Measurements from ENCODE around the gene ATP5F1D. TPM values are rescaled to one million over a fixed set of nuclear protein-coding genes. Genes with fewer than 3 reads are reported as not detected.
A peak's percentile ranks its signal among the peaks of the same experiment; 100 is the strongest.

Gene ATP5F1D
- total and polyA plus RNA-seq, 5 donors from 2014 or later, result 124 to 236 (median 220) TPM

DNA sequence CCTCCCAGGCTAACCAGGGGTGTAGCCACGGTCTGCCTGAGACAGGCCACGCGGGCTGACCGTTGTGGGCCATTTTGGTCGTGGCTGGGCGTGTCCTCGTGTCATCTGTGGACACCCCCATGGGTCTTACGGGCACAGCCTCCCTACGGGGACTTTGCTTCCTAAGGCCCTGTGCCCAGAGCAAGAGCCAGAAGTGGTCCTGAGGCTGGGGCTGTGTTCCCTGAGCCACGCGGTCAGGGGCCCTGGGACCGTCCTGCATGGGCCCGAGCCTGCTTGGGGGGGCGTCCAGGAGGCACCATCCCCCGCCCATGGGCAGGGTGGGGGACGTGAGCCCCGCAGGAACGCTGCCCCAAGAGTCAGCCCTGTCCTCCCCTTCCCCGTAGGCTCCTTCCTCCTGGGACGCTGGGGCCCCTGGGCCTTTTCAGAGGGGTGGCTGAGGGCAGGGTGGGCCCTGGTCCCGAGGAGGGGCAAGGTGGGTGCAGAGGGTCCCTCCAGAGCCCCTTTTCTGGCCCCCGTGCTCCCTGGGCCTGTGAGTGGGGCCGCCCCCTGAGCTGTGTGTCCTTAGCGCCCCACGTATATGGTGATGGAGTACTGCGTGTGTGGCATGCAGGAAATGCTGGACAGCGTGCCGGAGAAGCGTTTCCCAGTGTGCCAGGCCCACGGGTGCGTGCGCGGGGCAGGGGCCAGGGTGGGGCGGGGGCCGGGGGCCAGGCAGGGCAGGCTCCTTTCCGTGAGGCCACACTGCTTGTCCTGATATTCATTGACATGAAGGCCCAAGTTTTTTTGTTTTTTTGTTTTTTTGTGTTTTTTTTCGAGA lies 22.6 kb upstream of the ATP5F1D start:
- no peak overlapping the region for H3K4me3 ChIP-seq (ENCODE audit: low read depth, low read length)
- no peak for DNase-seq
- no peaks in the 10 kb centered on the region for H3K9me3 Mint-ChIP-seq
- no peak overlapping the region for H3K27ac ChIP-seq (ENCODE audit: insufficient read depth, low read length, poor library complexity, severe bottlenecking)
- H3K4me1 Mint-ChIP-seq, result peaks cover 1 to 18% (median 7%) of the 10 kb centered on the region in 4 donors
- H3K9me3 ChIP-seq (ENCODE audit: control insufficient read depth in 2 of 2, low read length in 2 of 2), result no peaks in the 10 kb centered on the region
- H3K36me3 ChIP-seq (ENCODE audit: control insufficient read depth, insufficient read depth, low read length), result peaks cover 11% of the 10 kb centered on the region
- H3K27me3 ChIP-seq (ENCODE audit: control insufficient read depth, insufficient read depth, low read length), result no peaks in the 10 kb centered on the region
- H3K4me1 ChIP-seq (ENCODE audit: control insufficient read depth, insufficient read depth, low read length, poor library complexity, severe bottlenecking), result peaks cover 6% of the 10 kb centered on the region
- no peak overlapping the region for H3K27ac Mint-ChIP-seq
- peaks cover 1% of the 10 kb centered on the region for H3K27me3 Mint-ChIP-seq
- no peak for ATAC-seq (ENCODE audit: low read depth in 2 of 2)
- H3K36me3 Mint-ChIP-seq, result peaks cover under 1% of the 10 kb centered on the region
- no peak overlapping the region for H3K4me3 Mint-ChIP-seq

DNA sequence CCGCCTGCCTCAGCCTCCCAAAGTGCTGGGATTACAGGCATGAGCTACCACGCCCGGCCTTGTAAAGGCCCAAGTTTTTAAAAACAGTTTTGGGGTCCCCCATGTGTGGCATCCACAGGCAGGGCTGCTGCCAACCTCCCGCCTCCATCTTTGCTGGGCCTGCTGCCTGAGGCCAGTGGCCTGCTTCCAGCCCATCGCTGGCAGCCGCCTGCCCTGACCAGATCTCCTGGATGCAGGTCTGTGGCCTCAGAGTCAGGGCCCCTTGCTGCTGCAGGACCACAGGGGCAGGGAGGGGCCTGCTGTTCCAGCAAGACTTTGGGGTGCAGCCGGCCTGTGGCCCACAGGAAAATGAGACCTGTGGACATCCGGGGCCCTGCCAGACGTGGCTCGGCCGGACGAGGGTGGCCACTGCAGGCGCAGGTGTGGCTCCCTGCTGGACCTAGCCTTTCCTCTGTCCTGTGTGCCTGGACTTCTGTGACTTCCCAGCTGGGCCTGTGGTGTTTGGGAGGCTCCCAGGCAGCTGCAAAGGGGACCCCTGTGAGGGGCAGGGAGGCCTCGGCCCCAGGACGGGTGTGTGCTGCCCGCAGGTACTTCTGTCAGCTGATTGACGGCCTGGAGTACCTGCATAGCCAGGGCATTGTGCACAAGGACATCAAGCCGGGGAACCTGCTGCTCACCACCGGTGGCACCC lies 21.6 kb upstream of the ATP5F1D start:
- Histone ChIP-seq H3K36me3 (ENCODE audit: control insufficient read depth, insufficient read depth, low read length) (peaks cover 11% of the 10 kb centered on the region), H3K27me3 (ENCODE audit: control insufficient read depth, insufficient read depth, low read length) (no peaks in the 10 kb centered on the region)

DNA sequence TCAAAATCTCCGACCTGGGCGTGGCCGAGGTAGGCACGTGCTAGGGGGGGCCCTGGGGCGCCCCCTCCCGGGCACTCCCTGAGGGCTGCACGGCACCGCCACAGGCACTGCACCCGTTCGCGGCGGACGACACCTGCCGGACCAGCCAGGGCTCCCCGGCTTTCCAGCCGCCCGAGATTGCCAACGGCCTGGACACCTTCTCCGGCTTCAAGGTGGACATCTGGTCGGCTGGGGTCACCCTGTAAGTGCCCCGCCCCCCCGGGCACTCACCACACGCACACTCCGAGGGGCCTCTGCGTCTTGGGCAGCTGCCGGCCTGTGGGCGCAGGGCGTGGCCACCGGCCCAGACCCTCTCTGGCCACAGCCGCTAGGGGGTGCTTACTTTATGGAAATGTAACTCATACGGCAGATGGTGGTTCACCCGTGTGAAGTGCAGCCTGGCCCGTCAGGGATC lies 21.0 kb upstream of the ATP5F1D start:
- no peak overlapping the region for H3K4me3 ChIP-seq (ENCODE audit: low read depth, low read length)
- Mint-ChIP-seq H3K4me1 (peaks cover 0 to 13% (median 4%) of the 10 kb centered on the region in 4 donors), H3K27ac (no peak overlapping the region), H3K36me3 (no peaks in the 10 kb centered on the region), H3K27me3 (no peaks in the 10 kb centered on the region), H3K9me3 (no peaks in the 10 kb centered on the region), H3K4me3 (no peak overlapping the region)
- no peak for ATAC-seq (ENCODE audit: low read depth in 2 of 2)
- no peaks in the 10 kb centered on the region for H3K9me3 ChIP-seq (ENCODE audit: control insufficient read depth in 2 of 2, low read length in 2 of 2)
- H3K36me3 ChIP-seq (ENCODE audit: control insufficient read depth, insufficient read depth, low read length), result peaks cover 11% of the 10 kb centered on the region
- no peak overlapping the region for H3K27ac ChIP-seq (ENCODE audit: insufficient read depth, low read length, poor library complexity, severe bottlenecking)
- no peak for DNase-seq
- H3K4me1 ChIP-seq (ENCODE audit: control insufficient read depth, insufficient read depth, low read length, poor library complexity, severe bottlenecking), result no peaks in the 10 kb centered on the region
- H3K27me3 ChIP-seq (ENCODE audit: control insufficient read depth, insufficient read depth, low read length), result no peaks in the 10 kb centered on the region

More for the DNA sequence above, 21.6 kb upstream of the ATP5F1D start:
- Mint-ChIP-seq H3K9me3 (no peaks in the 10 kb centered on the region), H3K4me1 (peaks cover 0 to 13% (median 4%) of the 10 kb centered on the region in 4 donors), H3K27me3 (no peaks in the 10 kb centered on the region), H3K27ac (no peak overlapping the region), H3K36me3 (no peaks in the 10 kb centered on the region), H3K4me3 (no peak overlapping the region)
- H3K9me3 ChIP-seq (ENCODE audit: control insufficient read depth in 2 of 2, low read length in 2 of 2), result no peaks in the 10 kb centered on the region
- no peak for ATAC-seq (ENCODE audit: low read depth in 2 of 2)
- no peak overlapping the region for H3K27ac ChIP-seq (ENCODE audit: insufficient read depth, low read length, poor library complexity, severe bottlenecking)
- DNase-seq, result no peak
- H3K4me3 ChIP-seq (ENCODE audit: low read depth, low read length), result no peak overlapping the region
- H3K4me1 ChIP-seq (ENCODE audit: control insufficient read depth, insufficient read depth, low read length, poor library complexity, severe bottlenecking), result no peaks in the 10 kb centered on the region

DNA sequence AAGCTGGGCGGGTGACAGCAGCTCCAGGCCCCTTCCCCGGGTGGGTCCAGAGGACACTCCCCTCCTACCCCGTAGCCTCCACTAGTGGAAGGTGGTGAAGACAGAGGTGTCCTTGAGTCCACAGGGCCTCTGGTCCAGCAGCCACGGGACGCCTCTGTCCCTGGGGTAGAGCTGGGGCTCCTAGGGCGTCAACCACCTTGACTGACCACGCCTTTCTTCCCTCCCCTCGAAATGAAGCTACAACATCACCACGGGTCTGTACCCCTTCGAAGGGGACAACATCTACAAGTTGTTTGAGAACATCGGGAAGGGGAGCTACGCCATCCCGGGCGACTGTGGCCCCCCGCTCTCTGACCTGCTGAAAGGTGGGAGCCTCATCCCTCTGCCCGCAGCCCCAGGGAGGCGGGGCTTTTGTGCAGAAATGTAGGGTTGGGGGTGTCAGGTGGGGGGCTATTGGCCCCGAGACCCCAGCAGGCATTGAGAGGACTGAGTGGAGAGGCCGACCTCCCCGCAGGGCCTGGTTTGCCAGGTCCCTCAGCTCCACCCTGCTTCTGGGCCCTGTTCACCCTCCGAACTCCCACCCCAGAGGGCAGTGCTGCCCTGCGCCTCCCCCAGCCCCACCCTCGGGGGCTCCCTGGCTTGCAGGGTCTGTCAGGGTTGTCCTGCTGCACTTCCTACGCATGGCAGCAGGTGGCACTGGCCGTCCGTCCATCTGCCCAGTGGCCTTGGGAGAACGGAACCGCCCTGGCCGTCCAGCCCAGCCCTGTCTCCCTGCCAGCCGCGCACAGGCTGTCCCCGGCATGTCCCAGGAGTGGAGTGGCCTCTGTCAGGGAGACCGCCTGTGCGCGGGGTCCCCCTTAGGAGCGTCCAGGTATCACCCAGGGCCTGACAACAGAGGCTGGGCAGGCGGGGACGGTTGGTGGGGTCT lies 20.3 kb upstream of the ATP5F1D start:
- Histone ChIP-seq H3K27me3 (ENCODE audit: control insufficient read depth, insufficient read depth, low read length) (no peaks in the 10 kb centered on the region), H3K4me3 (ENCODE audit: low read depth, low read length) (no peak overlapping the region), H3K36me3 (ENCODE audit: control insufficient read depth, insufficient read depth, low read length) (peaks cover 7% of the 10 kb centered on the region), H3K27ac (ENCODE audit: insufficient read depth, low read length, poor library complexity, severe bottlenecking) (no peak overlapping the region), H3K9me3 (ENCODE audit: control insufficient read depth in 2 of 2, low read length in 2 of 2) (no peaks in the 10 kb centered on the region), H3K4me1 (ENCODE audit: control insufficient read depth, insufficient read depth, low read length, poor library complexity, severe bottlenecking) (no peaks in the 10 kb centered on the region)
- H3K27ac Mint-ChIP-seq, result no peak overlapping the region
- no peak for ATAC-seq (ENCODE audit: low read depth in 2 of 2)
- no peaks in the 10 kb centered on the region for H3K9me3 Mint-ChIP-seq
- H3K4me3 Mint-ChIP-seq, result no peak overlapping the region
- no peak for DNase-seq
- peaks cover 0 to 8% (median 4%) of the 10 kb centered on the region in 4 donors for H3K4me1 Mint-ChIP-seq
- H3K27me3 Mint-ChIP-seq, result no peaks in the 10 kb centered on the region
- H3K36me3 Mint-ChIP-seq, result no peaks in the 10 kb centered on the region

DNA sequence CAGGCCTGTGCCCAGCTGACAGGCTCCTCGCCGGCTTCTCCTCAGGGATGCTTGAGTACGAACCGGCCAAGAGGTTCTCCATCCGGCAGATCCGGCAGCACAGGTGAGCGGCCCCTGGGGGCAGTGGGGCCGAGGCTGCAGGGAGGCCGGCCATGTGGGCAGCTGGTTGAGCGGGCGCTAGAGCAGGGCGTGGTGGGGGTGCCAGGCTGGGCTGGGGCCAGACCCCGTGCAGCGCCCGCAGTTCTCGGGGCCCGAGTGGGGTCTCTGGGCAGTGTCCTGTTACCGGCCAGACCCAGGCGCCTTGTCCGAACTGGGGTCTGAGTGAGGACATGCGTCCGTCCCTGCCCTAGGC lies 19.7 kb upstream of the ATP5F1D start:
- Mint-ChIP-seq H3K4me1 (peaks cover 0 to 3% (median under 1%) of the 10 kb centered on the region in 4 donors), H3K27ac (no peak overlapping the region), H3K4me3 (no peak overlapping the region), H3K27me3 (no peaks in the 10 kb centered on the region), H3K36me3 (no peaks in the 10 kb centered on the region), H3K9me3 (no peaks in the 10 kb centered on the region)
- H3K27me3 ChIP-seq (ENCODE audit: control insufficient read depth, insufficient read depth, low read length), result no peaks in the 10 kb centered on the region
- H3K9me3 ChIP-seq (ENCODE audit: control insufficient read depth in 2 of 2, low read length in 2 of 2), result no peaks in the 10 kb centered on the region
- DNase-seq (no peak), ATAC-seq (ENCODE audit: low read depth in 2 of 2) (no peak)
- H3K27ac ChIP-seq (ENCODE audit: insufficient read depth, low read length, poor library complexity, severe bottlenecking), result no peak overlapping the region
- H3K4me1 ChIP-seq (ENCODE audit: control insufficient read depth, insufficient read depth, low read length, poor library complexity, severe bottlenecking), result no peaks in the 10 kb centered on the region
- H3K36me3 ChIP-seq (ENCODE audit: control insufficient read depth, insufficient read depth, low read length), result peaks cover 6% of the 10 kb centered on the region
- no peak overlapping the region for H3K4me3 ChIP-seq (ENCODE audit: low read depth, low read length)

DNA sequence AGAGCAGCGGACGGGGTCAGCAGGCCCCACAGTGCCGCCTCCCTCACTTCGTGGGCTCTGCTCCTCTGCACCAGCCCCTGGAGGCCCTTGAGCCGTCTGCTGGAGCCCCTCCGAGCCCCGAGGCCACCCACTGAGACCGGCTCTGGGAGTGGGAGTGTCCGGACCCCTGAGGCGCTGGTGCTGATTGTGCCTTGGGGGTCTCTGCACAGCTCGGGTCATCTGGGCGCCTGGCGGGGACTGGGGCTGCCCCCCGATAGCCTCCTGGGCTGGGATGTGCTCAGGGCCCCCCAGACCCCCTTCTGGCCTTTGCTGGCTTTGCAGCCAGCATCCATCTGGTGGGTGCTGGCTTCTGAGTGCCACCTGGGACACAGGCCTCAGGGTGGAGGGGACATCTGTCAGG lies 19.2 kb upstream of the ATP5F1D start:
- H3K27ac ChIP-seq (ENCODE audit: insufficient read depth, low read length, poor library complexity, severe bottlenecking), result no peak overlapping the region
- no peaks in the 10 kb centered on the region for H3K27me3 Mint-ChIP-seq
- H3K27ac Mint-ChIP-seq, result no peak overlapping the region
- H3K27me3 ChIP-seq (ENCODE audit: control insufficient read depth, insufficient read depth, low read length), result no peaks in the 10 kb centered on the region
- H3K36me3 Mint-ChIP-seq, result no peaks in the 10 kb centered on the region
- no peak overlapping the region for H3K4me3 ChIP-seq (ENCODE audit: low read depth, low read length)
- no peaks in the 10 kb centered on the region for H3K9me3 ChIP-seq (ENCODE audit: control insufficient read depth in 2 of 2, low read length in 2 of 2)
- H3K9me3 Mint-ChIP-seq, result no peaks in the 10 kb centered on the region
- ATAC-seq (ENCODE audit: low read depth in 2 of 2) (no peak), DNase-seq (no peak)
- H3K36me3 ChIP-seq (ENCODE audit: control insufficient read depth, insufficient read depth, low read length), result peaks cover 6% of the 10 kb centered on the region
- no peak overlapping the region for H3K4me3 Mint-ChIP-seq
- no peaks in the 10 kb centered on the region for H3K4me1 Mint-ChIP-seq
- H3K4me1 ChIP-seq (ENCODE audit: control insufficient read depth, insufficient read depth, low read length, poor library complexity, severe bottlenecking), result no peaks in the 10 kb centered on the region

DNA sequence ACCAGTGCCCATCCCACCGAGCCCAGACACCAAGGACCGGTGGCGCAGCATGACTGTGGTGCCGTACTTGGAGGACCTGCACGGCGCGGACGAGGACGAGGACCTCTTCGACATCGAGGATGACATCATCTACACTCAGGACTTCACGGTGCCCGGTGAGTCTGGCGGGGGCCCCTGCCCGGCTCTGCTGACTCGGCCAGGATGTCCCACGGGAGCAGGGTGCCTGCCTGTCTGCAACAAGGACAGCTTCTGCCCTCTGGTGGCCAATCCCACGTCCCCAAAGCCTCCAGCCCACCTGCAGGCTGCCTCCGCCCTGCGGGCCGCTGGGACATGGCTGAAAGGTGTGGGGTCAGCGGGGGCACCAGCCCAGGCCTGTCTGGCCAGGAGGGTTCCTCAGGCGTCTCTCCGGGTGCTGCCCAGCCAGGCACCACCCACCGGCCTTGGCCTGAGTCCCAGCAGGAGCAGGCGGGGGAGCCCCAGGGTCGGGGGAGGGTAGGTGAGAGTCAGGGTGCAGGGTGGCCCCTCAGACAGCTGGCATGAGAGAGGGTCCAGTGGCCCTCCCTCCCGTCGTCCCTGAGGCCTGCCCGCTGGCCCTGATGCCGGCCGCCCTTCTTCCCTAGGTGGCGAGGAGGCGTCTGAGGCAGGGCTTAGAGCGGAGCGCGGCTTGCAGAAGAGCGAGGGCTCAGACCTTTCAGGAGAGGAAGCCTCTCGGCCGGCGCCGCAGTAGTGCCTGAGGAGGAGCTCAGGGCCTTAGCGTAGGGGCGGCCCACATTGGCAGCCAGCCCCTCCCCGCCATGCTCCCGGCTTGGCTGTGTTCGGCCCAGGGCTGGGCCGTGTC lies 18.3 kb upstream of the ATP5F1D start:
- Histone ChIP-seq H3K9me3 (ENCODE audit: control insufficient read depth in 2 of 2, low read length in 2 of 2) (no peaks in the 10 kb centered on the region), H3K4me3 (ENCODE audit: low read depth, low read length) (no peak overlapping the region), H3K36me3 (ENCODE audit: control insufficient read depth, insufficient read depth, low read length) (peaks cover 6% of the 10 kb centered on the region), H3K27ac (ENCODE audit: insufficient read depth, low read length, poor library complexity, severe bottlenecking) (no peak overlapping the region), H3K27me3 (ENCODE audit: control insufficient read depth, insufficient read depth, low read length) (no peaks in the 10 kb centered on the region), H3K4me1 (ENCODE audit: control insufficient read depth, insufficient read depth, low read length, poor library complexity, severe bottlenecking) (no peaks in the 10 kb centered on the region)
- H3K4me3 Mint-ChIP-seq, result no peak overlapping the region
- H3K9me3 Mint-ChIP-seq, result no peaks in the 10 kb centered on the region
- no peak overlapping the region for H3K27ac Mint-ChIP-seq
- no peaks in the 10 kb centered on the region for H3K4me1 Mint-ChIP-seq
- ATAC-seq (ENCODE audit: low read depth in 2 of 2) (peak in 1 of 2 donors; percentile 41), DNase-seq (peak in 1 of 3 donors; percentile 50)
- no peaks in the 10 kb centered on the region for H3K36me3 Mint-ChIP-seq
- no peaks in the 10 kb centered on the region for H3K27me3 Mint-ChIP-seq

All from CD4-positive, CD25-positive, alpha-beta regulatory T cell (primary cell).